T-helper 2 cell treated with Interferon-gamma antibody and Interleukin-4, amounts not matched to agents 5 μg/mL and 100 μg/mL, for 36 hours (primary cell): ENCODE data around the gene OBSCN.

Source experiments
- DNase-seq: peaks from one replicate; pipeline ENCODE4 v3.0.0; 2021; ENCODE audit warnings: low spot score
- H3K27ac Mint-ChIP-seq: one replicate; pipeline ENCODE4 v1.8.0; 2021; ENCODE audit warnings: mild to moderate bottlenecking, mixed read lengths
- H3K27me3 Mint-ChIP-seq: one replicate; pipeline ENCODE4 v1.8.0; 2021; ENCODE audit warnings: low read depth, mixed read lengths
- H3K36me3 Mint-ChIP-seq: one replicate; pipeline ENCODE4 v1.8.0; 2021; ENCODE audit warnings: low read depth, mixed read lengths
- H3K4me1 Mint-ChIP-seq: one replicate; pipeline ENCODE4 v1.8.0; 2021; ENCODE audit warnings: low read depth, mixed read lengths
- H3K4me3 Mint-ChIP-seq: one replicate; pipeline ENCODE4 v1.8.0; 2022; ENCODE audit warnings: mild to moderate bottlenecking, moderate library complexity, mixed read lengths
- H3K9me3 Mint-ChIP-seq: one replicate; pipeline ENCODE4 v1.8.0; 2021; ENCODE audit warnings: mixed read lengths

Gene OBSCN

DNA sequence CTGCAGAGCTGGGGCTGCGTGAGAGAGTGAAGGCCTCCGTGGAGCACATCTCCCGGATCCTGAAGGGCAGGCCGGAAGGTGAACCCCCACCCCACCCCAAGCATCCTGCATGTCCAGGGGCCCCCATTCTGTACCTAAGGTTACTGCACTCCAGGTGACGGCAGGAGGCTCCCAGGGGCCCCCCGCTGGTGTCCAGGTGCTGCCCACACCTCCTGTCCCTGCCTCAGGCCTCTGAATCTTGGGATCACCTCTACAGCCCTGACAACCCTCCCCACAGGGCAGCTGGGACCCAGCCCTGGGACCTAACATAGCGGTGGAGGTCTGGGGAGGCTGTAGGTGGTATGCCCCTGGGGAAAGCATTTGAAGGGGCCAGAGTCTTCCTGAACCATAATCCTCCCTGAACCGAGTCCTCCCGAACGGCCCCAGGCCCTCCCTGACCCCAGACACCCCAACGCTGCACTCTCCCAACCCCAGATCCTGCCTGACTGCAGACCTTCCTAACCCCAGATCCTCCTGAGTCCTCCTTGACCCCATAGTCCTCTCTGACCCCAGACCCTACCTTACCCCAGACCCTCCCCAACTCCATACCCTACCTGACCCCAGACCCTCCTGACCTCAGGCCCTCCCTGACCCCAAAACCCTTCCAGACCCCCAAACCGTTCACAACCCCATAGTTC lies 165.3 kb downstream of the OBSCN start:
- H3K4me1 Mint-ChIP-seq: no peaks in the 10 kb centered on the region
- H3K4me3 Mint-ChIP-seq: no peak overlapping the region
- no peak overlapping the region for H3K27ac Mint-ChIP-seq
- DNase-seq: no peak
- no peaks in the 10 kb centered on the region for H3K27me3 Mint-ChIP-seq
- H3K9me3 Mint-ChIP-seq: no peaks in the 10 kb centered on the region
- no peaks in the 10 kb centered on the region for H3K36me3 Mint-ChIP-seq

GRCh38 chr1:228373681-228374571 lies 166.1 kb downstream of the OBSCN start:
- H3K4me3 Mint-ChIP-seq: no peak overlapping the region
- H3K27me3 Mint-ChIP-seq: peaks cover 2% of the 10 kb centered on the region
- no peak overlapping the region for H3K27ac Mint-ChIP-seq
- no peaks in the 10 kb centered on the region for H3K9me3 Mint-ChIP-seq
- no peaks in the 10 kb centered on the region for H3K36me3 Mint-ChIP-seq
- H3K4me1 Mint-ChIP-seq: peaks cover 3% of the 10 kb centered on the region
- DNase-seq: no peak

DNA sequence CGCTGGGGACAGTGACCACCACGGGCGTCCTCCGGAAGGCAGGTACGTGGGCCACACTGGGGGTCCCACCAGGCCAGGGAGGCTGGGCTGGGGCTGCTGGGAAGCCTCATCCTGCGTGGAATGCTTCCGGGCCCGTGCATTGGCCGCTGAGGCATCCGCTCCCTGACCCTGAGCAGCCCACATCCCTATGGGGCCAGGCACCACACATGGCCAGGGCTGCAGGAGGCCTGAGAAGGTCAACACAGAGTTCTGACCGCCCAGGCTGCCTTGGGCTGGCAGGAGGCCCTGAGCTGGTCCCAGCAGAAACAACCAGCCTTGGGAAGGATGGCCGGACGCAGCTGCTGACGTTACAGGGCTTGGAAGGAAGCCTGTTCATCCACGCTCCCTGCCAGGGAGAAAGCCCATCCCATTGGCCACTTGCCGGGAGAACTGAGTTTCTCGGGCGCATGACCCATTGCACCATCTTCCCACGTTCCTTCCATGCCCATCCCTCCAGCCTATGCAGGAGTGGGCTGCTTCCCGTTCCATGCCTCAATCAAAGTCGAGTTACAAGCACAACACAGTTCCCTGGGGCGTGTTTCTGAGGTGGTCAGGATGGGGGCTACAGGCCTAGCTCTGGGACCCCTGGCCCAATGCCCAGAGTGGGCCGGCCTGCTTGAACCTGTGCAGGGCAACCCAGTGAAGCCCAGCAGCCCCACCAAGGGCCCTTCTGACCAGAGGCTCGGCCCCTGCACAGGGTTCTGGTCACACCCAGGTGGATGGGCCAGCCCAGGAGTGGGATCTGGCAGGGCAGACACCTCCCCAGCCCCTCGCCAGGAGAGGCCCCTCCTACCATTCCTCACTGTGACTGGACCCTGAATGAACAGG lies 167.1 kb downstream of the OBSCN start:
- DNase-seq: no peak
- no peak overlapping the region for H3K27ac Mint-ChIP-seq
- peaks cover 11% of the 10 kb centered on the region for H3K27me3 Mint-ChIP-seq
- H3K9me3 Mint-ChIP-seq: no peaks in the 10 kb centered on the region
- H3K36me3 Mint-ChIP-seq: no peaks in the 10 kb centered on the region
- H3K4me1 Mint-ChIP-seq: peaks cover 6% of the 10 kb centered on the region
- H3K4me3 Mint-ChIP-seq: no peak overlapping the region

- no peaks in the 10 kb centered on the region for H3K9me3 Mint-ChIP-seq
- peaks cover 6% of the 10 kb centered on the region for H3K4me1 Mint-ChIP-seq
- H3K27me3 Mint-ChIP-seq: peaks cover 19% of the 10 kb centered on the region
- no peak overlapping the region for H3K4me3 Mint-ChIP-seq
- H3K36me3 Mint-ChIP-seq: no peaks in the 10 kb centered on the region
- no peak overlapping the region for H3K27ac Mint-ChIP-seq
- DNase-seq: no peak
Observed at GRCh38 chr1:228375578-228376261, 167.9 kb downstream of the OBSCN start.

GRCh38 chr1:228376262-228376628 lies 168.4 kb downstream of the OBSCN start:
- H3K4me3 Mint-ChIP-seq: no peak overlapping the region
- no peak overlapping the region for H3K27ac Mint-ChIP-seq
- no peaks in the 10 kb centered on the region for H3K36me3 Mint-ChIP-seq
- no peaks in the 10 kb centered on the region for H3K9me3 Mint-ChIP-seq
- peaks cover 24% of the 10 kb centered on the region for H3K27me3 Mint-ChIP-seq
- H3K4me1 Mint-ChIP-seq: peaks cover 6% of the 10 kb centered on the region
- DNase-seq: no peak

DNA sequence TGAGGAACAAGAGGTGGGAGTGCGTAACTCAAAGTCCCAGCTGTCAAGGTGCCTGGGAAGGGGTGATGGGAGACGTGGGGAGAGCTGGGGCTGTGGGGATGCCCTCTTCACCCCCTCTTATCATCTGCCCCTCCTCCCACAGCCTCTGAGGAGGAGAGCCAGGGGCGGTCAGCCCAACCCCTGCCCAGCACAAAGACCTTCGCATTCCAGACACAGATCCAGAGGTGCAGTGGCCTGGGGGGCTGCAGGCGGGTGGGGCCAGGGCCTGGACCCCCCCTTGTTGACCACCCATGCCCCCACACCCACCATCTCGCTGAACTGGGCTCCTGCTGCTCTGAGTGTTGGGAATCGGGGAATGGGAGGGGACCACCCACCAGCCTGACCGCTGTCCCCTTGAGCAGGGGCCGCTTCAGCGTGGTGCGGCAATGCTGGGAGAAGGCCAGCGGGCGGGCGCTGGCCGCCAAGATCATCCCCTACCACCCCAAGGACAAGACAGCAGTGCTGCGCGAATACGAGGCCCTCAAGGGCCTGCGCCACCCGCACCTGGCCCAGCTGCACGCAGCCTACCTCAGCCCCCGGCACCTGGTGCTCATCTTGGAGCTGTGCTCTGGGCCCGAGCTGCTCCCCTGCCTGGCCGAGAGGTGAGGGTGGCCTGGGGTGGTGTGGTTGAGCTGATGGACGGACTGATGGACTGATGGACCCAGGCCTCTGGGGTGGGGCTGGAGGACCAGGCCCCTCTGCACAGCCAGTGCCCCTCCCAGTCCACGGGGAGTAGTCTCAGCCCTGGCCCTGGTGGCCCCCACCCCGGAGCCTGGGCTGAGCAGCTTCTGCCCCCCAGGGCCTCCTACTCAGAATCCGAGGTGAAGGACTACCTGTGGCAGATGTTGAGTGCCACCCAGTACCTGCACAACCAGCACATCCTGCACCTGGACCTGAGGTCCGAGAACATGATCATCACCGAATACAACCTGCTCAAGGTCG lies 169.1 kb downstream of the OBSCN start:
- Mint-ChIP-seq H3K4me3 (no peak overlapping the region), H3K4me1 (peaks cover 6% of the 10 kb centered on the region), H3K27me3 (peaks cover 28% of the 10 kb centered on the region), H3K27ac (no peak overlapping the region), H3K9me3 (no peaks in the 10 kb centered on the region), H3K36me3 (no peaks in the 10 kb centered on the region)
- no peak for DNase-seq

DNA sequence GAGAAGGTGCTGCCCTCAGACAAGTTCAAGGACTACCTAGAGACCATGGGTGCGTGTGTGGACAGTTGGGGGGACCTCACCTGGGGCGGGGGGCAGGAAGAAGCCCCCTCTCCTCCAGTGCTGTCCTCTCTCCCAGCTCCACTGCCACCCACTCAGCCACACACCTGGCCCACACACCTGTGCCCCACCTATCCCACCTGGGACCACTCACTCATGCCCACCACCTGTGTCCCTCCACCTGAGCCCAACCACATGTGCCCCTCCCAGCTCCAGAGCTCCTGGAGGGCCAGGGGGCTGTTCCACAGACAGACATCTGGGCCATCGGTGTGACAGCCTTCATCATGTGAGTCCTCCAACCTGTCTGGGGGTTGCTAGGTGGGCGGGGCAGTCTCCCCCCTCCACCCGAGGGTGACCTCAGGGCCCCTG lies 169.8 kb downstream of the OBSCN start:
- Mint-ChIP-seq H3K9me3 (no peaks in the 10 kb centered on the region), H3K36me3 (no peaks in the 10 kb centered on the region), H3K27ac (no peak overlapping the region), H3K4me1 (peaks cover 6% of the 10 kb centered on the region), H3K27me3 (peaks cover 32% of the 10 kb centered on the region), H3K4me3 (peak overlapping the region; percentile 18)
- no peak for DNase-seq

DNA sequence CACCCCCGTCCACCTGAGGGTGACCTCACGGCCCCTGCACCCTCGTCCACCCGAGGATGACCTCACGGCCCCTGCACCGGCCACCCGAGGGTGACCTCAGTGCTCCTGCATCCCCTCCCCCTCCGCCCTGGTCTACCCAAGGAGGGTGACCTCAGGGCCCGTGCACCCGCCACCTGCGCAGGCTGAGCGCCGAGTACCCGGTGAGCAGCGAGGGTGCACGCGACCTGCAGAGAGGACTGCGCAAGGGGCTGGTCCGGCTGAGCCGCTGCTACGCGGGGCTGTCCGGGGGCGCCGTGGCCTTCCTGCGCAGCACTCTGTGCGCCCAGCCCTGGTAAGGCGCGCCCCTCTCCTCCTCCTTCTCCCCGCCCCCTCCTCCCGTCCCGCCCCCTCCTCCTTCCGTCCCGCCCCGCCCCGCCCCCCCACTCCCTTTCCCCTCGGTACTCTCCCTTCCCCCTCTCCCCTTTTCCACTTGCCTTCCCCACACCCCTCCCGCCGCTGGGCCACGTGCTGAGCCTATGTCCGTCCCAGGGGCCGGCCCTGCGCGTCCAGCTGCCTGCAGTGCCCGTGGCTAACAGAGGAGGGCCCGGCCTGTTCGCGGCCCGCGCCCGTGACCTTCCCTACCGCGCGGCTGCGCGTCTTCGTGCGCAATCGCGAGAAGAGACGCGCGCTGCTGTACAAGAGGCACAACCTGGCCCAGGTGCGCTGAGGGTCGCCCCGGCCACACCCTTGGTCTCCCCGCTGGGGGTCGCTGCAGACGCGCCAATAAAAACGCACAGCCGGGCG lies 170.4 kb downstream of the OBSCN start:
- H3K9me3 Mint-ChIP-seq: no peaks in the 10 kb centered on the region
- H3K4me3 Mint-ChIP-seq: peak overlapping the region; percentile 87
- peaks cover 36% of the 10 kb centered on the region for H3K27me3 Mint-ChIP-seq
- peaks cover 6% of the 10 kb centered on the region for H3K4me1 Mint-ChIP-seq
- no peak overlapping the region for H3K27ac Mint-ChIP-seq
- peak; percentile 49 for DNase-seq
- no peaks in the 10 kb centered on the region for H3K36me3 Mint-ChIP-seq

DNA sequence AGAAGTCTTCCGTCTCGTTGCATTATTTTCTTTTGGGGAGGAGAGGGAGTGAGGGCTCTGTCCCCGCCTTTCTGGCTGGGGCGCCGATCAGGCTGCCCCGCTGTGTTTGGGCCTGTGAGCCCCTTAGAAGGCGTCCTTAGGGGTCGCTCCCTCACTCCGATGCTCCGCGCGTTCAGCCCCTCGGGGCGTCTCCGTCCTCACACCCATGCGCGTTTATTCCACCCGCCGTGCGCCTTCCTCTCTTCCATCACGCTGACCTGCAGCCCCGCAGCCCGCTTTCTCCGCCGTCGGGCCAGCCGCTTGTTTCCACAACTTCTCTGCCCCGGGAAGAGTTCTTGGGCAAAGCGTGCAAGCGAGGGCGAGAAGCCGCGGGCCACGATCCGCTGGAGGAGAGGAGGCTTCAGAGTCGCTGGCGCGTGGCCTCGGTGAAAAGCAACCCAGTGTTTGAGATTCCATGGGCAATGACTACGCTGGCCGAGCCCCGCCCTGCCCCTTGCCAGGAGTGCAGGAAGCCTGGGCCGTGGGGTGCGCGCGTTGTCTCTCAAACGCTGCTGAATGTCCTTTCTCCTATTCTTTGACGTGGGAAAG lies 171.1 kb downstream of the OBSCN start:
- Mint-ChIP-seq H3K27ac (peak overlapping the region; percentile 20), H3K4me3 (peak overlapping the region; percentile 87), H3K27me3 (peaks cover 38% of the 10 kb centered on the region), H3K36me3 (no peaks in the 10 kb centered on the region), H3K9me3 (no peaks in the 10 kb centered on the region), H3K4me1 (peaks cover 6% of the 10 kb centered on the region)
- DNase-seq: no peak

DNA sequence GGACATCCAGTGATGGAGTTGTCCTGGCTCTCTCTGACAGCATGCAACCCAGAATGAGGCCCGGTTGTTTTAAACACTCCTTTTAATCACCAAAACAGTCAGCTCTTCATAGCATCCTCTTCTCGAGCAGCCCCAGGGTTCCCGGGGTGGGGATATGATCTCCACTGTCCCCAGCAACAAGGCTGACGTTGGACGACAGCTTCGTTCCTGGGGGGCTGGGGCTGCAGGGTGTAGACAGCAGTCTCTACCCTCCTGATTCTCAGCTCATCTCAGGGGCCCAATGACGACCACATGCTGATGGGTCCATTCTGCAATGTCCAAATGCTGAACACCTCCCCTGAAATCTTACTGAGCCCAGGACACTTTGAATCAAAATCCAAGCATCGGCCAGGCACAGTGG lies 171.8 kb downstream of the OBSCN start:
- H3K27me3 Mint-ChIP-seq: peaks cover 38% of the 10 kb centered on the region
- H3K4me1 Mint-ChIP-seq: peaks cover 6% of the 10 kb centered on the region
- DNase-seq: no peak
- peak overlapping the region; percentile 87 for H3K4me3 Mint-ChIP-seq
- no peak overlapping the region for H3K27ac Mint-ChIP-seq
- no peaks in the 10 kb centered on the region for H3K36me3 Mint-ChIP-seq
- H3K9me3 Mint-ChIP-seq: no peaks in the 10 kb centered on the region

GRCh38 chr1:228381356-228381755 lies 173.5 kb downstream of the OBSCN start:
- Mint-ChIP-seq H3K9me3 (no peaks in the 10 kb centered on the region), H3K36me3 (no peaks in the 10 kb centered on the region), H3K4me3 (no peak overlapping the region), H3K27ac (no peak overlapping the region), H3K4me1 (peaks cover 6% of the 10 kb centered on the region), H3K27me3 (peaks cover 48% of the 10 kb centered on the region)
- DNase-seq: no peak

- Mint-ChIP-seq H3K4me1 (peaks cover 5% of the 10 kb centered on the region), H3K27me3 (peaks cover 53% of the 10 kb centered on the region), H3K27ac (no peak overlapping the region), H3K36me3 (no peaks in the 10 kb centered on the region), H3K9me3 (no peaks in the 10 kb centered on the region), H3K4me3 (no peak overlapping the region)
- no peak for DNase-seq
Observed at GRCh38 chr1:228383773-228384172, 175.9 kb downstream of the OBSCN start.
